ENCODE measurements around the gene ASB11.

ASB11 gene

GRCh38 chrX:15315509-15315908, at the start of gene ASB11:
ASB11 (minus strand) TSS chrX:15315640; CDS start chrX:15315605, 35 bp downstream.
- TF ChIP-seq USF1 (IDR thresholded peaks at IDR 0.05) (no peak), NFIC (IDR thresholded peaks at IDR 0.05) (no peak), TEAD4 (IDR thresholded peaks at IDR 0.05) (no peak), EGR1 (IDR thresholded peaks at IDR 0.05) (no peak), CREB1 (IDR thresholded peaks at IDR 0.05; ENCODE audit: low read depth) (no peak), TAF1 (IDR thresholded peaks at IDR 0.05; ENCODE audit: low read depth) (no peak), ZBTB7A (IDR thresholded peaks at IDR 0.05; ENCODE audit: low read depth) (no peak), RAD21 (IDR thresholded peaks at IDR 0.05; ENCODE audit: low read depth) (no peak)

GRCh38 chrX:15359701-15360100, 44.3 kb upstream of the ASB11 start:
- TF ChIP-seq EP300 (IDR thresholded peaks at IDR 0.05; ENCODE audit: borderline replicate concordance): no peak
- TF ChIP-seq CREB1 (IDR thresholded peaks at IDR 0.05; ENCODE audit: low read depth): no peak
- TF ChIP-seq USF1 (IDR thresholded peaks at IDR 0.05): no peak
- TF ChIP-seq TCF12 (IDR thresholded peaks at IDR 0.05; ENCODE audit: low read depth): no peak
- TF ChIP-seq RAD21 (IDR thresholded peaks at IDR 0.05; ENCODE audit: low read depth): no peak
- no peak for TF ChIP-seq FOXM1 (IDR thresholded peaks at IDR 0.05; ENCODE audit: borderline replicate concordance, low read depth)
- no peak for TF ChIP-seq TAF1 (IDR thresholded peaks at IDR 0.05; ENCODE audit: low read depth)
- no peak for TF ChIP-seq REST (IDR thresholded peaks at IDR 0.05; ENCODE audit: low read depth)
- no peak for TF ChIP-seq TEAD4 (IDR thresholded peaks at IDR 0.05)
- no peak for TF ChIP-seq ZBTB7A (IDR thresholded peaks at IDR 0.05; ENCODE audit: low read depth)
- no peak for TF ChIP-seq MAX (IDR thresholded peaks at IDR 0.05)

- TF ChIP-seq EGR1 (IDR thresholded peaks at IDR 0.05): no peak
- TF ChIP-seq USF1 (IDR thresholded peaks at IDR 0.05): no peak
- no peak for TF ChIP-seq REST (IDR thresholded peaks at IDR 0.05; ENCODE audit: low read depth)
Observed at GRCh38 chrX:15358533-15358932, 43.1 kb upstream of the ASB11 start.

- TF ChIP-seq REST (IDR thresholded peaks at IDR 0.05; ENCODE audit: low read depth): no peak
- TF ChIP-seq TAF1 (IDR thresholded peaks at IDR 0.05; ENCODE audit: low read depth): no peak
- no peak for TF ChIP-seq CREB1 (IDR thresholded peaks at IDR 0.05; ENCODE audit: low read depth)
- TF ChIP-seq RAD21 (IDR thresholded peaks at IDR 0.05; ENCODE audit: low read depth): no peak
- no peak for TF ChIP-seq FOXM1 (IDR thresholded peaks at IDR 0.05; ENCODE audit: borderline replicate concordance, low read depth)
- no peak for TF ChIP-seq ZBTB7A (IDR thresholded peaks at IDR 0.05; ENCODE audit: low read depth)
- no peak for TF ChIP-seq NFIC (IDR thresholded peaks at IDR 0.05)
- no peak for TF ChIP-seq EP300 (IDR thresholded peaks at IDR 0.05; ENCODE audit: borderline replicate concordance)
- TF ChIP-seq TCF12 (IDR thresholded peaks at IDR 0.05; ENCODE audit: low read depth): no peak
- TF ChIP-seq YY1 (IDR thresholded peaks at IDR 0.05; ENCODE audit: low read depth): no peak
- TF ChIP-seq CEBPB (IDR thresholded peaks at IDR 0.05): no peak
- TF ChIP-seq EGR1 (IDR thresholded peaks at IDR 0.05): no peak
Observed at GRCh38 chrX:15356444-15356843, 41.0 kb upstream of the ASB11 start.

All from Ishikawa (cell line).